ENCODE measurements around the gene CD248. TPM values are rescaled to one million over a fixed set of nuclear protein-coding genes. Genes with fewer than 3 reads are reported as not detected.

CD248 gene, protein sequence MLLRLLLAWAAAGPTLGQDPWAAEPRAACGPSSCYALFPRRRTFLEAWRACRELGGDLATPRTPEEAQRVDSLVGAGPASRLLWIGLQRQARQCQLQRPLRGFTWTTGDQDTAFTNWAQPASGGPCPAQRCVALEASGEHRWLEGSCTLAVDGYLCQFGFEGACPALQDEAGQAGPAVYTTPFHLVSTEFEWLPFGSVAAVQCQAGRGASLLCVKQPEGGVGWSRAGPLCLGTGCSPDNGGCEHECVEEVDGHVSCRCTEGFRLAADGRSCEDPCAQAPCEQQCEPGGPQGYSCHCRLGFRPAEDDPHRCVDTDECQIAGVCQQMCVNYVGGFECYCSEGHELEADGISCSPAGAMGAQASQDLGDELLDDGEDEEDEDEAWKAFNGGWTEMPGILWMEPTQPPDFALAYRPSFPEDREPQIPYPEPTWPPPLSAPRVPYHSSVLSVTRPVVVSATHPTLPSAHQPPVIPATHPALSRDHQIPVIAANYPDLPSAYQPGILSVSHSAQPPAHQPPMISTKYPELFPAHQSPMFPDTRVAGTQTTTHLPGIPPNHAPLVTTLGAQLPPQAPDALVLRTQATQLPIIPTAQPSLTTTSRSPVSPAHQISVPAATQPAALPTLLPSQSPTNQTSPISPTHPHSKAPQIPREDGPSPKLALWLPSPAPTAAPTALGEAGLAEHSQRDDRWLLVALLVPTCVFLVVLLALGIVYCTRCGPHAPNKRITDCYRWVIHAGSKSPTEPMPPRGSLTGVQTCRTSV
- total RNA-seq, result 1 to 10 TPM; 4.9 to 8.8 TPM

DNA sequence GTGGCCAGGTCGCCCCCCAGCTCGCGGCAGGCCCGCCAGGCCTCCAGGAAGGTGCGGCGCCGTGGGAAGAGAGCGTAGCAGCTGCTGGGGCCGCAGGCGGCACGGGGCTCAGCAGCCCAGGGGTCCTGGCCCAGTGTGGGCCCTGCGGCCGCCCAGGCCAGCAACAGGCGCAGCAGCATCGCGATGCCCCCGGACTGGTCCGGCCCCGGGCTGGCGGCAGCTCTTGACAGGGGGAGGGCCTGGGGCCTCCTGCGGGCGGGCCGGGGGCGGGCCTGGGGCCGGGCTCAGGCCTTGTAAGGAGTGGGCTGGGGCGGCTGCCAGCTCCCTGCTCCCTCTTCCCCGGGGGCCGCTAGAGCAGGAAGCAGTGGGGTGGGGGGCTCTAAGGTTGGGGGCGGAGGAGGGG lies at the start of gene CD248:
Gene CD248 (minus strand): TSS at position 196 of the 403 bp plus-strand sequence. CDS start 17 bp downstream, at position 179.
- DNase-seq, result peak; percentile 47
- H3K27ac ChIP-seq, result peak within 1 kb of the TSS; percentile 57
- H3K27me3 ChIP-seq, result no peaks in the 10 kb centered on the region
- peaks cover 5% of the 10 kb centered on the region for H3K4me1 ChIP-seq
- H3K9ac ChIP-seq (ENCODE audit: low read depth in 2 of 2, low read length in 2 of 2), result peak within 1 kb of the TSS; percentile 66
- TF ChIP-seq CTCF (IDR thresholded peaks at IDR 0.05), result no peak
- peak within 1 kb of the TSS; percentile 31 for H3K4me3 ChIP-seq
- no peaks in the 10 kb centered on the region for H3K9me3 ChIP-seq
- intact Hi-C loops (cut with DNase I), result no loop called here
- no peaks in the 10 kb centered on the region for H3K36me3 ChIP-seq

DNA sequence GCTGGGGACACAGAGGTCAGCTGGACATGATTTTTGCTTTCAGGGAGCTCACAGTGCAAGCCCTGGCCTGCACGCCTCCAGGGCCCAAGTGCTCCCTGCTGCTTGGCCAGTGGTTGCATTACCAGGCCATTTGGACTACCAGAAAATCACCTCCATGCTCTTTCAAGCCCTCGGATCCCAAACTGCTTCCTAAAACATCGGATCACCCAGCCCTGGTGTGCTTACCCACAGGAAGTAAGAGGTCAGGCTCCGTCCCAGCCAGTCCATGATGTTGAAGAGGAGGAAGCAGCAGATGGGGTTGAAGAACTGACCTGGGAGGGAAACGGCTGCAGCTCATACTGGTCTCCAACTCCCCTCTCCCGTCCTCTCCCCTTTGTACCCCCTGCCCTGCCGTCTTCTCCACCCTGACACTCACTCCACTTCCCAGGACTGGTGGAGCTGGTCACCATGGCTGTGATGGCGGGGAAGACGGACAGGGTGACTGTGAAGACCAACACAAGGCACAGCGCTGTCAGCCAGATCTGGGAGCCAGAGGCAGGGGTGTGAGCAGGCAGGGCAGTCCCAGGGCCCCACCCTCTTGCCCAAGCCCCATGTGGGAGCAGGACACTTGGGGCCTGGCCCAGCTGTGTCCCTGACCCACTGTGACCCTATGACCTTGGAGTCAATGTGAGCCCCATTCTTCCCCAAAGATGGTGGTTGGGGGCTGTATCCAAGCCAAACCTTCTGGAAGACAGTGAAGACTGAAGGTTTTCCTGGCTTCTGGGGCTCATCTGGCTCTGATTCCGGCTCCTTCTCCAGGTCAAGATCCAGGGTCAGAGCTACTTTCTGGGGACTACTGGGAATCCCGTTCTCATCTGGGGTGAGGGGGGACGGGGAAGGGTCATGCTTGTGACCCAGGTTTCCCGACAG lies 49.1 kb upstream of the CD248 start:
- DNase-seq, result no peak
- H3K27ac ChIP-seq, result no peak overlapping the region

GRCh38 chr11:66365166-66365565 lies 48.3 kb upstream of the CD248 start:
- Histone ChIP-seq H3K36me3 (no peaks in the 10 kb centered on the region), H3K9me3 (no peaks in the 10 kb centered on the region), H3K4me3 (no peak overlapping the region), H3K4me1 (no peaks in the 10 kb centered on the region), H3K27me3 (no peaks in the 10 kb centered on the region), H3K27ac (no peak overlapping the region), H3K9ac (ENCODE audit: low read depth in 2 of 2, low read length in 2 of 2) (no peak overlapping the region)
- intact Hi-C loops (cut with DNase I), result no loop called here
- no peak for TF ChIP-seq CTCF (IDR thresholded peaks at IDR 0.05)
- DNase-seq, result no peak

More for the DNA sequence above, 49.1 kb upstream of the CD248 start:
- no peak for TF ChIP-seq CTCF (IDR thresholded peaks at IDR 0.05)
- Histone ChIP-seq H3K9ac (ENCODE audit: low read depth in 2 of 2, low read length in 2 of 2) (no peak overlapping the region), H3K36me3 (no peaks in the 10 kb centered on the region), H3K27me3 (no peaks in the 10 kb centered on the region), H3K4me3 (no peak overlapping the region), H3K4me1 (no peaks in the 10 kb centered on the region), H3K9me3 (no peaks in the 10 kb centered on the region)
- intact Hi-C loops (cut with DNase I), result no loop called here

DNA sequence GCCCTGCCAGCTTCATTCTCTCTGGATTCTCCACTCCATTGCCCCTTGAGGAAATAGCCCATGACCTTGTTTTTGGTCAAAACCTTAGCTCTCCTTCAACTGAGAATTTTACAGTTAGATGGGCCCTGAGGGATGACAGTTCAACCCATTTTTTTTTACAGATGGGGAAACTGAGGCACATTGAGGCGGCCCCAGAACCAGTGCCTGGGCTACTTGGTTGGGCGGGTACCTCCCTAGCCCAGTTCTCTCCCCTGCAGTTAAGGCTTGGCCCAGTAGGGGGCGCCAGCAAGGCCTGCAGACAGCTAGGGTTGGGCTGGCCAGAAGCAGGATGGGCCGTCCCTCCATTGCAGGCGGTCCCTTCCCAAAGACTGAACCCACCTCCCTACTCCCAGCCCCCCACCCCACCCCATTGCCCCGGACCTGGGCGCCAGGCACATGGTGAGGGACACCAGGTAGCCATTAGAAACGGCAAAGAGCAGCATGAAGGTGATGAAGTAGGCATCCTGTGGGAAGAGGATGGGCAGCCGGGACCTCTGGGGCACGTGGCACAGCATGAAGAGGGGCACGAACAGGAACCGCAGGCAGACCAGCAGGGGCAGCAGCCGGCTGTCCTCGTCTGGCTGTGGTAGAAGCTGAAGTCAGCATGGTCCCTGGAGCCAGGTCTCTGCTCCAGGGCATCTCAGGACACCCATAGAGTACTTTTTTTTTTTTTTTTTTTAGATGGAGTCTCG lies 47.1 kb upstream of the CD248 start:
- Histone ChIP-seq H3K4me3 (no peak overlapping the region), H3K27me3 (no peaks in the 10 kb centered on the region), H3K9me3 (no peaks in the 10 kb centered on the region), H3K27ac (no peak overlapping the region), H3K4me1 (no peaks in the 10 kb centered on the region), H3K9ac (ENCODE audit: low read depth in 2 of 2, low read length in 2 of 2) (no peak overlapping the region), H3K36me3 (no peaks in the 10 kb centered on the region)
- peak; percentile 63 for TF ChIP-seq CTCF (IDR thresholded peaks at IDR 0.05)
- intact Hi-C loops (cut with DNase I), result no loop called here
- DNase-seq, result peak; percentile 80

All from colonic mucosa (tissue), 4 donors.